HL-60 (cell line): Measurements from ENCODE around the gene WWOX.

Source experiments
- CTCF ChIP-seq: IDR thresholded peaks from one replicate; pipeline ENCODE4 v1.5.1; 2011; ENCODE audit warnings: low read length, control low read depth, inconsistent platforms; ENCODE audit not compliant: insufficient read depth
- POLR2AphosphoS5 ChIP-seq: IDR thresholded peaks from 2 replicates; pipeline ENCODE4 v1.6.1; 2012; ENCODE audit warnings: low read depth

- TF ChIP-seq CTCF (peak; percentile 26), POLR2AphosphoS5 (no peak)
These were observed 404.1 kb downstream of the WWOX start for GRCh38 chr16:78503602-78504001.
